Neuronal stem cell (in vitro differentiated cells): Measurements from ENCODE around the gene COL28A1.

Source experiments
- DNase-seq: peaks from one replicate; pipeline ENCODE4 v3.0.0-alpha.2; 2013; ENCODE audit warnings: low spot score
- H2AFZ ChIP-seq: one replicate; pipeline ENCODE4 v1.6.1; 2013; ENCODE audit warnings: mild to moderate bottlenecking, low read length, inconsistent platforms
- H2AK5ac ChIP-seq: 2 replicates; pipeline ENCODE4 v1.6.1; 2013; ENCODE audit warnings: low read depth, mild to moderate bottlenecking, inconsistent platforms, low read length, moderate library complexity, mixed read lengths
- H2BK120ac ChIP-seq: 2 replicates; pipeline ENCODE4 v1.6.1; 2013; ENCODE audit warnings: low read depth, mild to moderate bottlenecking, inconsistent platforms, low read length, moderate library complexity, mixed read lengths
- H2BK12ac ChIP-seq: one replicate; pipeline ENCODE4 v1.6.1; 2013; ENCODE audit warnings: low read length, inconsistent platforms
- H2BK15ac ChIP-seq: 2 replicates; pipeline ENCODE4 v1.6.1; 2013; ENCODE audit warnings: mild to moderate bottlenecking, low read length, inconsistent platforms, mixed read lengths
- H2BK5ac ChIP-seq: one replicate; pipeline ENCODE4 v1.6.1; 2013; ENCODE audit warnings: inconsistent platforms, mild to moderate bottlenecking, low read length, moderate library complexity
- H3K14ac ChIP-seq: one replicate; pipeline ENCODE4 v1.6.1; 2013; ENCODE audit warnings: low read length, inconsistent platforms
- H3K18ac ChIP-seq: 2 replicates; pipeline ENCODE4 v1.6.1; 2013; ENCODE audit warnings: low read length, inconsistent platforms
- H3K23ac ChIP-seq: 2 replicates; pipeline ENCODE4 v1.6.1; 2013; ENCODE audit warnings: low read depth, mild to moderate bottlenecking, mixed read lengths, low read length, inconsistent platforms; ENCODE audit not compliant: poor library complexity
- H3K27ac ChIP-seq: replicated peaks from 3 replicates; pipeline ENCODE4 v1.5.1; 2013; ENCODE audit warnings: low read length, inconsistent platforms
- H3K27me3 ChIP-seq, 3 experiments: 2 replicates each; pipeline ENCODE4 v1.6.1; 2013; ENCODE audit warnings: low read length in 3 of 3, mild to moderate bottlenecking in 2 of 3, inconsistent platforms in 1 of 3, low read depth in 1 of 3, mixed read lengths in 1 of 3, moderate library complexity in 1 of 3; ENCODE audit not compliant: control insufficient read depth in 3 of 3, insufficient read depth in 3 of 3
- H3K36me3 ChIP-seq, 2 donors: replicated peaks in 1 of 2; 2 replicates each; pipeline ENCODE4 v1.6.1; 2013; ENCODE audit warnings: low read length in 2 of 2; ENCODE audit not compliant: control insufficient read depth in 2 of 2, insufficient read depth in 2 of 2
- H3K4ac ChIP-seq: 2 replicates; pipeline ENCODE4 v1.6.1; 2013; ENCODE audit warnings: inconsistent platforms, mild to moderate bottlenecking, low read length, moderate library complexity
- H3K4me1 ChIP-seq, 2 donors: 1 replicate in 1 of 2; 2 replicates in 1 of 2; pipeline ENCODE4 v1.6.1; 2013; ENCODE audit warnings: low read length in 2 of 2, low read depth in 1 of 2; ENCODE audit not compliant: control insufficient read depth in 2 of 2, insufficient read depth in 1 of 2
- H3K4me2 ChIP-seq: one replicate; pipeline ENCODE4 v1.6.1; 2013; ENCODE audit warnings: mild to moderate bottlenecking, low read length, inconsistent platforms; ENCODE audit not compliant: insufficient read depth, poor library complexity, severe bottlenecking
- H3K4me3 ChIP-seq, 2 donors: 2 replicates each; pipeline ENCODE4 v1.5.1; 2013; ENCODE audit warnings: low read length in 2 of 2, mild to moderate bottlenecking in 2 of 2, inconsistent platforms in 1 of 2, moderate library complexity in 1 of 2
- H3K79me1 ChIP-seq: one replicate; pipeline ENCODE4 v1.6.1; 2013; ENCODE audit warnings: low read depth, mild to moderate bottlenecking, inconsistent platforms, low read length, moderate library complexity
- H3K9ac ChIP-seq: one replicate; pipeline ENCODE4 v1.6.1; 2013; ENCODE audit warnings: mild to moderate bottlenecking, low read depth, low read length, inconsistent platforms; ENCODE audit not compliant: poor library complexity
- H3K9me3 ChIP-seq, 2 donors: replicated peaks in 1 of 2; 2 replicates each; pipeline versions ENCODE3 to v1.6.1; 2013; ENCODE audit warnings: low read length in 2 of 2, mild to moderate bottlenecking in 2 of 2, inconsistent platforms in 1 of 2, low read depth in 1 of 2, mixed read lengths in 1 of 2, moderate library complexity in 1 of 2; ENCODE audit not compliant: control insufficient read depth in 2 of 2, insufficient read depth in 1 of 2
- H4K8ac ChIP-seq: one replicate; pipeline ENCODE4 v1.6.1; 2013; ENCODE audit warnings: low read depth, mild to moderate bottlenecking, inconsistent platforms, low read length, moderate library complexity
- H4K91ac ChIP-seq: one replicate; pipeline ENCODE4 v1.6.1; 2013; ENCODE audit warnings: low read length, low read depth, mild to moderate bottlenecking, inconsistent platforms; ENCODE audit not compliant: poor library complexity
- WGBS, 2 donors: extraction: QIAGEN DNeasy Blood & Tissue Kit; methylation state at CpG; one replicate each; pipeline ENCODE4 v1.1.7; 2013; ENCODE audit warnings: missing lambda C conversion rate in 2 of 2, mixed read lengths in 1 of 2; ENCODE audit not compliant: insufficient read length in 2 of 2, insufficient replicate concordance in 1 of 2; ENCODE audit errors: extremely low coverage in 2 of 2; 5-methylcytosine and 5-hydroxymethylcytosine counted together

COL28A1 gene

GRCh38 chr7:7539711-7540110 is 4.0 kb upstream of the COL28A1 start:
- Histone ChIP-seq H3K4me2 (no peak overlapping the region), H3K9ac (no peak overlapping the region), H2BK120ac (no peak overlapping the region), H3K4ac (no peak overlapping the region), H3K14ac (no peak overlapping the region), H3K23ac (no peak overlapping the region), H3K18ac (no peak overlapping the region), H4K8ac (no peak overlapping the region), H3K27ac (no peak overlapping the region), H3K36me3 (no peaks in the 10 kb centered on the region), H4K91ac (no peak overlapping the region), H3K79me1 (no peaks in the 10 kb centered on the region), H2BK15ac (no peak overlapping the region), H2AFZ (no peak overlapping the region), H3K27me3 (no peaks in the 10 kb centered on the region), H3K4me3 (no peak overlapping the region), H3K4me1 (no peaks in the 10 kb centered on the region), H2BK12ac (no peak overlapping the region), H3K9me3 (no peaks in the 10 kb centered on the region), H2BK5ac (no peak overlapping the region), H2AK5ac (no peak overlapping the region)
- no peak for DNase-seq
- WGBS, 2 donors: 100% methylated on average over 1 of the region's 4 CpGs; no CpG with 5 or more reads in 1 of the 2 donors

- Histone ChIP-seq H3K14ac (no peak overlapping the region), H3K9ac (no peak overlapping the region), H2AFZ (no peak overlapping the region), H3K27me3 (no peaks in the 10 kb centered on the region), H3K4me2 (no peak overlapping the region), H3K27ac (no peak overlapping the region), H3K4me3 (no peak overlapping the region), H2BK12ac (no peak overlapping the region), H3K36me3 (no peaks in the 10 kb centered on the region), H3K23ac (no peak overlapping the region), H4K8ac (no peak overlapping the region), H2BK120ac (no peak overlapping the region), H2BK5ac (no peak overlapping the region), H3K4me1 (no peaks in the 10 kb centered on the region), H2BK15ac (no peak overlapping the region), H2AK5ac (no peak overlapping the region), H3K18ac (no peak overlapping the region), H3K4ac (no peak overlapping the region), H3K79me1 (no peaks in the 10 kb centered on the region), H3K9me3 (no peaks in the 10 kb centered on the region), H4K91ac (no peak overlapping the region)
- DNase-seq: no peak
- WGBS, 2 donors: no CpG with 5 or more reads among the region's 4 CpGs
Observed at GRCh38 chr7:7539152-7539551, 3.5 kb upstream of the COL28A1 start.

GRCh38 chr7:7537711-7538110 is 2.0 kb upstream of the COL28A1 start:
- Histone ChIP-seq H3K27ac (no peak overlapping the region), H3K9me3 (no peaks in the 10 kb centered on the region), H3K18ac (no peak overlapping the region), H3K9ac (no peak overlapping the region), H3K27me3 (no peaks in the 10 kb centered on the region), H2BK120ac (no peak overlapping the region), H2BK12ac (no peak overlapping the region), H4K8ac (no peak overlapping the region), H2BK15ac (no peak overlapping the region), H3K4me2 (no peak overlapping the region), H3K23ac (no peak overlapping the region), H4K91ac (no peak overlapping the region), H3K14ac (no peak overlapping the region), H2AFZ (no peak overlapping the region), H3K36me3 (no peaks in the 10 kb centered on the region), H3K4me1 (no peaks in the 10 kb centered on the region), H3K4me3 (no peak overlapping the region), H3K79me1 (no peaks in the 10 kb centered on the region), H2BK5ac (no peak overlapping the region), H3K4ac (no peak overlapping the region), H2AK5ac (no peak overlapping the region)
- no CpG with 5 or more reads among the region's 2 CpGs for WGBS, 2 donors
- no peak for DNase-seq

- no peak overlapping the region for H2BK120ac ChIP-seq
- no CpG with 5 or more reads among the region's 5 CpGs for WGBS, 2 donors
Observed at GRCh38 chr7:7536396-7537019, 835 bp upstream of the COL28A1 start.

More at GRCh38 chr7:7536396-7537019, 835 bp upstream of the COL28A1 start:
- Histone ChIP-seq H3K4me2 (no peak overlapping the region), H3K9ac (no peak overlapping the region), H3K4me3 (no peak overlapping the region), H3K18ac (no peak overlapping the region), H3K23ac (no peak overlapping the region), H3K14ac (no peak overlapping the region), H3K36me3 (no peaks in the 10 kb centered on the region), H3K4me1 (no peaks in the 10 kb centered on the region), H4K8ac (no peak overlapping the region), H2BK5ac (no peak overlapping the region), H2BK12ac (no peak overlapping the region), H4K91ac (no peak overlapping the region), H2AK5ac (no peak overlapping the region), H2AFZ (no peak overlapping the region), H3K27me3 (no peaks in the 10 kb centered on the region), H3K79me1 (no peaks in the 10 kb centered on the region), H3K27ac (no peak overlapping the region), H2BK15ac (no peak overlapping the region), H3K9me3 (no peaks in the 10 kb centered on the region), H3K4ac (no peak overlapping the region)
- no peak for DNase-seq
